Gastrocnemius medialis (tissue), 4 donors: ENCODE data around the gene SCN3B.

Source experiments
- CTCF ChIP-seq, 5 experiments: fragments of 450-650 bp in 3 of 5; fragments of 200-600 bp in 2 of 5; sonication (generic) in 2 of 5; IDR thresholded peaks in 4 of 5; conservative IDR thresholded peaks in 1 of 5; 1 replicate in 4 of 5; 2 replicates in 1 of 5; pipeline ENCODE4 v1.5.1; 2016 to 2019; ENCODE audit warnings: antibody characterized with exemption in 5 of 5, mild to moderate bottlenecking in 3 of 5, moderate library complexity in 3 of 5
- POLR2A ChIP-seq, 2 donors: fragments of 450-650 bp; IDR thresholded peaks; one replicate each; pipeline ENCODE4 v1.6.1; 2017; ENCODE audit warnings: antibody characterized with exemption in 2 of 2, mild to moderate bottlenecking in 2 of 2, moderate library complexity in 2 of 2

GRCh38 chr11:123622576-123622975 is 31.8 kb downstream of the SCN3B start:
- TF ChIP-seq CTCF (IDR thresholded peaks at IDR 0.05 in 4 of 5, conservative IDR thresholded peaks at IDR 0.05 in 1 of 5) (no peak), POLR2A (IDR thresholded peaks at IDR 0.05) (no peak)
